OCI-LY7 (cell line): ENCODE measurements around the gene PTPRZ1. TPM values are rescaled to one million over a fixed set of nuclear protein-coding genes. Genes with fewer than 3 reads are reported as not detected.

Experiments
- BruUV-seq: library from RNA; stranded (reverse); fragments of 400-500 nt; replicated peaks from 2 replicates; lab custom pipeline; 2021; lab: Mats Ljungman, UMichigan
- CTCF ChIA-PET: fragments of 300-600 bp; sonication (Branson Sonifier 250); formaldehyde crosslinking; loops from one replicate; lab custom pipeline; 2022; ENCODE audit warnings: antibody characterized with exemption; ENCODE audit not compliant: unreplicated experiment; lab: Charles Lee
- POLR2A ChIA-PET: fragments of 300-600 bp; sonication (Branson Sonifier 250); formaldehyde crosslinking; loops from one replicate; lab custom pipeline; 2022; ENCODE audit warnings: antibody characterized with exemption; lab: Charles Lee
- DNase-seq: peaks from one replicate; pipeline ENCODE4 v3.0.0-alpha.2; 2015; ENCODE audit warnings: low spot score
- H2AFZ ChIP-seq: fragments of 200-600 bp; sonication (generic), shearing (Covaris generic); 2 replicates; pipeline ENCODE4 v1.6.1; 2014; ENCODE audit warnings: mild to moderate bottlenecking, antibody characterized with exemption, low read length, moderate library complexity
- H3K27ac ChIP-seq: fragments of 200-600 bp; sonication (generic); 2 replicates; pipeline ENCODE4 v1.5.1; 2014; ENCODE audit warnings: mixed run types, low read depth, mild to moderate bottlenecking, moderate library complexity, low read length, inconsistent platforms; ENCODE audit not compliant: poor library complexity, severe bottlenecking
- H3K36me3 ChIP-seq: fragments of 200-600 bp; sonication (generic); 2 replicates; pipeline ENCODE4 v1.6.1; 2014; ENCODE audit warnings: mild to moderate bottlenecking, antibody characterized with exemption, low read length, moderate library complexity, mixed read lengths; ENCODE audit not compliant: insufficient read depth
- H3K4me1 ChIP-seq: fragments of 200-600 bp; sonication (generic); 2 replicates; pipeline ENCODE4 v1.5.1; 2014; ENCODE audit warnings: mild to moderate bottlenecking, low read length; ENCODE audit not compliant: insufficient read depth, poor library complexity, severe bottlenecking
- H3K4me2 ChIP-seq: fragments of 200-600 bp; sonication (generic); 2 replicates; pipeline ENCODE4 v1.6.1; 2014; ENCODE audit warnings: mild to moderate bottlenecking, low read length
- H3K4me3 ChIP-seq: fragments of 200-600 bp; sonication (generic); 2 replicates; pipeline ENCODE4 v1.5.1; 2014; ENCODE audit warnings: mild to moderate bottlenecking, low read depth, low read length; ENCODE audit not compliant: poor library complexity, severe bottlenecking
- H3K79me2 ChIP-seq: fragments of 200-600 bp; sonication (generic); 2 replicates; pipeline ENCODE4 v1.6.1; 2016; ENCODE audit warnings: low read depth, mild to moderate bottlenecking, low read length, moderate library complexity, mixed read lengths; ENCODE audit not compliant: insufficient read depth
- H3K9me2 ChIP-seq: fragments of 200-600 bp; sonication (generic); 2 replicates; pipeline ENCODE4 v1.6.1; 2016; ENCODE audit warnings: mild to moderate bottlenecking, low read length, mixed read lengths; ENCODE audit not compliant: insufficient read depth
- H3K9me3 ChIP-seq: fragments of 200-600 bp; sonication (generic); 2 replicates; pipeline ENCODE4 v1.6.1; 2014; ENCODE audit warnings: mild to moderate bottlenecking, mixed run types, low read length, mixed read lengths
- H4K20me1 ChIP-seq: fragments of 200-600 bp; sonication (generic); 2 replicates; pipeline ENCODE4 v1.6.1; 2014; ENCODE audit warnings: mild to moderate bottlenecking, antibody characterized with exemption, low read length, moderate library complexity, mixed read lengths; ENCODE audit not compliant: insufficient read depth
- EZH2phosphoT487 ChIP-seq: fragments of 200-600 bp; sonication (generic); IDR thresholded peaks from 2 replicates; pipeline ENCODE4 v1.6.1; 2018; ENCODE audit warnings: low read depth, borderline replicate concordance, mild to moderate bottlenecking, mixed run types, antibody characterized with exemption, low read length, moderate library complexity, mixed read lengths
- intact Hi-C: fragments of 100-400 bp; cut with micrococcal nuclease; formaldehyde crosslinking; loops from one replicate; pipeline ENCODE4 v1.10.0; 2022; ENCODE audit not compliant: unreplicated experiment
- total RNA-seq, 2 experiments: library from RNA; depleted of rRNA in 1 of 2; stranded (reverse); fragments of >200 nt in 1 of 2; shearing (Covaris generic) in 1 of 2; gene quantifications; 2 replicates each; pipeline ENCODE4 v1.2.3, GENCODE V29; 2014 to 2022
- TF ChIP-seq, protein P1 (sequence below): fragments of 200-600 bp; sonication (generic); conservative IDR thresholded peaks from 2 replicates; pipeline ENCODE4 v1.5.1; 2014; ENCODE audit warnings: mild to moderate bottlenecking, antibody characterized with exemption, low read length, moderate library complexity, mixed read lengths

Gene PTPRZ1
- total RNA-seq, 2 experiments from 2014 or later: not detected

DNA sequence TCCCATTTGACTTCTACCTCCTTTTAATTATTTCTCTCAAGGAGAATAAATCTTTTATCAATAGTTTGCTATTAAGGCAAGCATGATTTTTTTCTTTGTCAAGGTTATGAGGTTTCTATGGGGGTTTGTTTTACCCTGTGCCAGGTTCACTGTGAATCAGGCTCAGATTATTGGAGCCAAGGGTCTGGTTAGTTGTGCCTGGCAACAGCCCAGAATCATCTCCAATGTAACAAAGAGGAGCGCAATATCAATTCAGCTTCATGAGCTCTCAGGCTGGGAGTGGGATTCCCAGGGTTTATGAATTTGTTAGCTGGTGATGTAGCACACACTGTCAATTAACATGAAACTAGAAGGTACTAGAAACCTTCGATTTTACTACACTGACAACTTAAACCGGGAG lies 197.9 kb downstream of the PTPRZ1 start:
- Histone ChIP-seq H3K79me2 (no peaks in the 10 kb centered on the region), H3K27ac (no peak overlapping the region), H3K36me3 (no peaks in the 10 kb centered on the region), H3K4me3 (no peak overlapping the region), H3K4me1 (no peaks in the 10 kb centered on the region), H3K9me3 (no peaks in the 10 kb centered on the region), H2AFZ (no peak overlapping the region), H3K4me2 (no peak overlapping the region), H3K9me2 (no peaks in the 10 kb centered on the region), H4K20me1 (no peaks in the 10 kb centered on the region; the same call in 1 of the 2 replicates)
- ChIA-PET POLR2A (interaction anchor here (0.7 kb wide), 1 partner anchor 271 kb away, joined by 3 read pairs; no protein-coding TSS in a partner anchor), CTCF (interaction anchor here (0.5 kb wide), 1 partner anchor 20 kb away, joined by 3 read pairs; no protein-coding TSS in a partner anchor)
- DNase-seq: no peak
- BruUV-seq: no TSS peak
- no peak for TF ChIP-seq EZH2phosphoT487
- TF ChIP-seq, protein P1, sequence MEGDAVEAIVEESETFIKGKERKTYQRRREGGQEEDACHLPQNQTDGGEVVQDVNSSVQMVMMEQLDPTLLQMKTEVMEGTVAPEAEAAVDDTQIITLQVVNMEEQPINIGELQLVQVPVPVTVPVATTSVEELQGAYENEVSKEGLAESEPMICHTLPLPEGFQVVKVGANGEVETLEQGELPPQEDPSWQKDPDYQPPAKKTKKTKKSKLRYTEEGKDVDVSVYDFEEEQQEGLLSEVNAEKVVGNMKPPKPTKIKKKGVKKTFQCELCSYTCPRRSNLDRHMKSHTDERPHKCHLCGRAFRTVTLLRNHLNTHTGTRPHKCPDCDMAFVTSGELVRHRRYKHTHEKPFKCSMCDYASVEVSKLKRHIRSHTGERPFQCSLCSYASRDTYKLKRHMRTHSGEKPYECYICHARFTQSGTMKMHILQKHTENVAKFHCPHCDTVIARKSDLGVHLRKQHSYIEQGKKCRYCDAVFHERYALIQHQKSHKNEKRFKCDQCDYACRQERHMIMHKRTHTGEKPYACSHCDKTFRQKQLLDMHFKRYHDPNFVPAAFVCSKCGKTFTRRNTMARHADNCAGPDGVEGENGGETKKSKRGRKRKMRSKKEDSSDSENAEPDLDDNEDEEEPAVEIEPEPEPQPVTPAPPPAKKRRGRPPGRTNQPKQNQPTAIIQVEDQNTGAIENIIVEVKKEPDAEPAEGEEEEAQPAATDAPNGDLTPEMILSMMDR: no peak
- intact Hi-C loops: no loop called here

- intact Hi-C loops: no loop called here
- no peaks in the 10 kb centered on the region for H3K9me3 ChIP-seq
- H3K9me2 ChIP-seq: no peaks in the 10 kb centered on the region
- no peaks in the 10 kb centered on the region for H3K36me3 ChIP-seq
- DNase-seq: no peak
- H3K4me3 ChIP-seq: no peak overlapping the region
- TF ChIP-seq, protein P1: no peak
- TF ChIP-seq EZH2phosphoT487: no peak
- H4K20me1 ChIP-seq: no peaks in the 10 kb centered on the region; the same call in 1 of the 2 replicates
- ChIA-PET POLR2A (no interaction called here), CTCF (no interaction called here)
- H3K27ac ChIP-seq: no peak overlapping the region
- H2AFZ ChIP-seq: no peak overlapping the region
- H3K4me2 ChIP-seq: no peak overlapping the region
- no TSS peak for BruUV-seq
- no peaks in the 10 kb centered on the region for H3K4me1 ChIP-seq
- no peaks in the 10 kb centered on the region for H3K79me2 ChIP-seq
These were observed 199.3 kb downstream of the PTPRZ1 start for GRCh38 chr7:122072272-122072671.

GRCh38 chr7:122072924-122073599 lies 200.1 kb downstream of the PTPRZ1 start:
- H3K9me2 ChIP-seq: no peaks in the 10 kb centered on the region
- no peak overlapping the region for H3K27ac ChIP-seq
- CTCF ChIA-PET: no interaction called here
- H3K79me2 ChIP-seq: no peaks in the 10 kb centered on the region
- no peak for TF ChIP-seq EZH2phosphoT487
- TF ChIP-seq, protein P1: no peak
- intact Hi-C loops: no loop called here
- H2AFZ ChIP-seq: no peak overlapping the region
- POLR2A ChIA-PET: interaction anchor here (0.6 kb wide), 1 partner anchor 45 kb away, joined by 3 read pairs; no protein-coding TSS in a partner anchor
- DNase-seq: no peak
- H3K4me2 ChIP-seq: no peak overlapping the region
- H3K4me3 ChIP-seq: no peak overlapping the region
- H3K36me3 ChIP-seq: no peaks in the 10 kb centered on the region
- H3K4me1 ChIP-seq: no peaks in the 10 kb centered on the region
- no TSS peak for BruUV-seq
- H3K9me3 ChIP-seq: no peaks in the 10 kb centered on the region
- no peaks in the 10 kb centered on the region; the same call in 1 of the 2 replicates for H4K20me1 ChIP-seq
